HL-60 (cell line): ENCODE data around the gene LAMA3.

Source experiments
- DNase-seq, 2 experiments: peaks; one replicate each; pipeline ENCODE4 v3.0.0-alpha.2; 2010 to 2020; ENCODE audit warnings: low read depth in 1 of 2, low spot score in 1 of 2
- H3K27ac ChIP-seq: fragments of 250-450 bp; sonication (Bioruptor Pico); replicated peaks from 2 replicates; pipeline ENCODE4 v1.5.1; 2020; ENCODE audit warnings: mild to moderate bottlenecking, moderate library complexity
- H3K27me3 ChIP-seq: fragments of 250-450 bp; sonication (Bioruptor Pico); 2 replicates; pipeline ENCODE4 v1.5.1; 2021; ENCODE audit warnings: mild to moderate bottlenecking, moderate library complexity; ENCODE audit not compliant: insufficient read depth, poor library complexity, severe bottlenecking
- H3K4me3 ChIP-seq: replicated peaks from 2 replicates; pipeline ENCODE4 v1.5.1; 2011; ENCODE audit warnings: mild to moderate bottlenecking, control low read depth, low read length; ENCODE audit not compliant: insufficient read depth
- CTCF ChIP-seq: IDR thresholded peaks from one replicate; pipeline ENCODE4 v1.5.1; 2011; ENCODE audit warnings: low read length, control low read depth, inconsistent platforms; ENCODE audit not compliant: insufficient read depth
- GABPA ChIP-seq: IDR thresholded peaks from 2 replicates; pipeline ENCODE4 v1.6.1; 2012; ENCODE audit warnings: low read depth
- POLR2AphosphoS5 ChIP-seq: IDR thresholded peaks from 2 replicates; pipeline ENCODE4 v1.6.1; 2012; ENCODE audit warnings: low read depth
- REST ChIP-seq: IDR thresholded peaks from 2 replicates; pipeline ENCODE4 v1.6.1; 2012; ENCODE audit warnings: low read depth; ENCODE audit not compliant: insufficient replicate concordance
- SPI1 ChIP-seq: IDR thresholded peaks from 2 replicates; pipeline ENCODE4 v1.6.1; 2012; ENCODE audit warnings: low read depth, mild to moderate bottlenecking, borderline replicate concordance

LAMA3 gene

GRCh38 chr18:23933407-23933806, 244.2 kb downstream of the LAMA3 start:
- no peak for TF ChIP-seq CTCF
- no peak for TF ChIP-seq SPI1
- no peak for TF ChIP-seq REST
- TF ChIP-seq GABPA, result no peak
- TF ChIP-seq POLR2AphosphoS5, result no peak

GRCh38 chr18:23934252-23934651, 245.0 kb downstream of the LAMA3 start:
- TF ChIP-seq SPI1 (no peak), CTCF (no peak), POLR2AphosphoS5 (no peak), REST (no peak), GABPA (no peak)
- H3K27me3 ChIP-seq, result peaks cover 4% of the 10 kb centered on the region
- H3K27ac ChIP-seq, result no peak overlapping the region
- no peak overlapping the region for H3K4me3 ChIP-seq
- DNase-seq, result no peak

More at GRCh38 chr18:23933407-23933806, 244.2 kb downstream of the LAMA3 start:
- DNase-seq, result no peak
- H3K27me3 ChIP-seq, result peaks cover 4% of the 10 kb centered on the region
- H3K4me3 ChIP-seq, result no peak overlapping the region
- H3K27ac ChIP-seq, result no peak overlapping the region

- H3K27ac ChIP-seq, result no peak overlapping the region
- TF ChIP-seq SPI1 (no peak), REST (no peak), POLR2AphosphoS5 (no peak), CTCF (no peak), GABPA (no peak)
- no peak overlapping the region for H3K4me3 ChIP-seq
- no peak for DNase-seq
- H3K27me3 ChIP-seq, result peaks cover 4% of the 10 kb centered on the region
These were observed 245.6 kb downstream of the LAMA3 start for GRCh38 chr18:23934863-23935262.
